Esophagus muscularis mucosa (tissue), 4 donors: ENCODE results near the gene KL. TPM values are rescaled to one million over a fixed set of nuclear protein-coding genes. Genes with fewer than 3 reads are reported as not detected.

ENCODE experiments used
- DNase-seq: peaks from one replicate; pipeline ENCODE4 v3.0.0-alpha.2; 2017; ENCODE audit errors: extremely low spot score
- H3K27ac ChIP-seq, 4 donors: fragments of 200-600 bp; sonication (generic); replicated peaks in 1 of 4; 1 replicate in 3 of 4; 2 replicates in 1 of 4; pipeline ENCODE4 v1.5.1; 2016 to 2019; ENCODE audit warnings: mild to moderate bottlenecking in 1 of 4
- H3K27me3 ChIP-seq, 4 donors: fragments of 200-600 bp; sonication (generic); one replicate each; pipeline versions ENCODE4 v1.5.1 to v1.6.0; 2016 to 2019
- H3K36me3 ChIP-seq, 4 donors: fragments of 200-600 bp; sonication (generic); one replicate each; pipeline ENCODE4 v1.5.1; 2016 to 2019
- H3K4me1 ChIP-seq, 4 donors: fragments of 200-600 bp; sonication (generic); one replicate each; pipeline ENCODE4 v1.5.1; 2016 to 2019
- H3K4me3 ChIP-seq, 4 donors: fragments of 200-600 bp; sonication (generic); 1 replicate in 2 of 4; 2 replicates in 2 of 4; pipeline ENCODE4 v1.5.1; 2016 to 2019; ENCODE audit warnings: mild to moderate bottlenecking in 4 of 4, moderate library complexity in 1 of 4
- H3K9me3 ChIP-seq, 4 donors: fragments of 200-600 bp; sonication (generic); 1 replicate in 3 of 4; 2 replicates in 1 of 4; pipeline ENCODE4 v1.5.1; 2016 to 2019
- CTCF ChIP-seq, 3 experiments: fragments of 200-600 bp in 2 of 3; fragments of 450-650 bp in 1 of 3; sonication (generic) in 2 of 3; IDR thresholded peaks; one replicate each; pipeline ENCODE4 v1.5.1; 2017 to 2019; ENCODE audit warnings: antibody characterized with exemption in 3 of 3, mild to moderate bottlenecking in 2 of 3, moderate library complexity in 1 of 3
- EP300 ChIP-seq: sonication (generic); formaldehyde crosslinking; IDR thresholded peaks from one replicate; pipeline ENCODE4 v1.6.1; 2017; ENCODE audit warnings: antibody characterized with exemption
- POLR2A ChIP-seq: fragments of 450-650 bp; IDR thresholded peaks from one replicate; pipeline ENCODE4 v1.6.1; 2017; ENCODE audit warnings: antibody characterized with exemption, moderate library complexity, mild to moderate bottlenecking, low read depth
- POLR2AphosphoS5 ChIP-seq, 2 donors: sonication (generic); formaldehyde crosslinking; IDR thresholded peaks; one replicate each; pipeline ENCODE4 v1.6.1; 2017; ENCODE audit warnings: antibody characterized with exemption in 2 of 2
- WGBS: methylation state at CpG from one replicate; pipeline ENCODE4 v1.1.5; 2018; 5-methylcytosine and 5-hydroxymethylcytosine counted together
- intact Hi-C: fragments of 100-400 bp; cut with DNase I; formaldehyde crosslinking; loops from one replicate; pipeline ENCODE4 v1.15.1; 2023
- total RNA-seq, 4 donors: library from RNA; depleted of rRNA; stranded (reverse); fragments of >200 nt; gene quantifications; one replicate each; pipeline versions ENCODE4 v1.1.0 to v1.2.1, GENCODE V29; 2016

The KL gene
- total RNA-seq, 4 donors from 2014 or later = 3.7 to 6.7 (median 5.5) TPM

GRCh38 chr13:33072759-33073158 lies 56.5 kb downstream of the KL start:
- intact Hi-C loops = no loop called here
- 96% methylated on average over 1 of the region's 1 CpG for WGBS

GRCh38 chr13:33073338-33073737 lies 57.1 kb downstream of the KL start:
- Histone ChIP-seq H3K4me1 (peaks cover 0 to 6% (median 3%) of the 10 kb centered on the region in 4 donors), H3K4me3 (no peak overlapping the region), H3K36me3 (no peaks in the 10 kb centered on the region), H3K27me3 (no peaks in the 10 kb centered on the region), H3K27ac (no peak overlapping the region), H3K9me3 (no peaks in the 10 kb centered on the region)
- 91% methylated on average over 3 of the region's 3 CpGs for WGBS
- TF ChIP-seq CTCF (IDR thresholded peaks at IDR 0.05) (no peak), EP300 (no peak), POLR2A (no peak), POLR2AphosphoS5 (IDR thresholded peaks at IDR 0.05) (no peak)
- intact Hi-C loops = no loop called here
- no peak for DNase-seq

More at GRCh38 chr13:33072759-33073158, 56.5 kb downstream of the KL start:
- H3K4me1 ChIP-seq = peaks cover 0 to under 1% (median 0%) of the 10 kb centered on the region in 4 donors
- no peak for TF ChIP-seq POLR2A
- TF ChIP-seq CTCF (IDR thresholded peaks at IDR 0.05) = no peak
- TF ChIP-seq EP300 = no peak
- no peak for DNase-seq
- H3K36me3 ChIP-seq = no peaks in the 10 kb centered on the region
- no peaks in the 10 kb centered on the region for H3K27me3 ChIP-seq
- no peak overlapping the region for H3K4me3 ChIP-seq
- no peak overlapping the region for H3K27ac ChIP-seq
- H3K9me3 ChIP-seq = no peaks in the 10 kb centered on the region

- Histone ChIP-seq H3K4me3 (no peak overlapping the region), H3K4me1 (peaks cover 0 to 18% (median 12%) of the 10 kb centered on the region in 4 donors), H3K9me3 (no peaks in the 10 kb centered on the region), H3K27ac (no peak overlapping the region), H3K27me3 (no peaks in the 10 kb centered on the region), H3K36me3 (no peaks in the 10 kb centered on the region)
- no peak for TF ChIP-seq POLR2AphosphoS5 (IDR thresholded peaks at IDR 0.05)
- TF ChIP-seq CTCF (IDR thresholded peaks at IDR 0.05) = no peak
- TF ChIP-seq POLR2A = no peak
- TF ChIP-seq EP300 = no peak
- DNase-seq = no peak
- 98% methylated on average over 10 of the region's 10 CpGs for WGBS
- intact Hi-C loops = no loop called here
These were observed 60.1 kb downstream of the KL start for GRCh38 chr13:33076001-33076992.

- Histone ChIP-seq H3K27ac (peak overlapping the region; percentile 35 to 56 (median 54)), H3K27me3 (no peaks in the 10 kb centered on the region), H3K9me3 (no peaks in the 10 kb centered on the region), H3K4me3 (no peak overlapping the region), H3K36me3 (no peaks in the 10 kb centered on the region), H3K4me1 (peaks cover 0 to 23% (median 14%) of the 10 kb centered on the region in 4 donors)
- DNase-seq = no peak
- TF ChIP-seq POLR2AphosphoS5 (IDR thresholded peaks at IDR 0.05) = peak in 1 of 2 donors; percentile 67
- TF ChIP-seq POLR2A = no peak
- intact Hi-C loops = no loop called here
- WGBS = 53% methylated on average over 3 of the region's 3 CpGs
These were observed 62.0 kb downstream of the KL start for GRCh38 chr13:33078263-33078662.

- TF ChIP-seq CTCF (IDR thresholded peaks at IDR 0.05) (no peak), POLR2A (no peak), EP300 (no peak), POLR2AphosphoS5 (IDR thresholded peaks at IDR 0.05) (no peak)
- Histone ChIP-seq H3K27me3 (no peaks in the 10 kb centered on the region), H3K36me3 (no peaks in the 10 kb centered on the region), H3K4me3 (no peak overlapping the region), H3K4me1 (peaks cover 0 to 23% (median 14%) of the 10 kb centered on the region in 4 donors), H3K9me3 (no peaks in the 10 kb centered on the region), H3K27ac (no peak overlapping the region)
- intact Hi-C loops = no loop called here
- DNase-seq = no peak
- 76% methylated on average over 2 of the region's 2 CpGs for WGBS
These were observed 63.7 kb downstream of the KL start for GRCh38 chr13:33079960-33080359.
